ENCODE results near the gene FNDC3B.

DNA sequence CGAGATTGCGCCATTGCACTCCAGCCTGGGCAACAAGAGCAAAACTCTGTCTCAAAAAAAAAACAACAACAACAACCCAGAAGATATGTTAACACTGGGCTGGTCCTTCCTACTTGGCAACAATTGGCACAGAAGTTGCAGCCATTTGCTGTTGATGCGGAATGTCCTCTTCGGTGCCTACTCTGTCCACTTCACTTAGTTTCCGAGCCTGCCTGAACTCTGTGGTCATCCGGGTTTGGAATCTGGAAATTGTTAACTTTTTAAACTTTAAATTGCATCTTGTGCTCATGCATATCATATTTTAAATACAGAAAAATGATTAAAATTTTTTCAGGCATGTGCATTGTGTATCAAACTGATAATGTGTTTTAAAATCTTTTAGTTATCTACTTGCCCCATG, 81.5 kb downstream of the FNDC3B start:
- TF ChIP-seq, protein P1, sequence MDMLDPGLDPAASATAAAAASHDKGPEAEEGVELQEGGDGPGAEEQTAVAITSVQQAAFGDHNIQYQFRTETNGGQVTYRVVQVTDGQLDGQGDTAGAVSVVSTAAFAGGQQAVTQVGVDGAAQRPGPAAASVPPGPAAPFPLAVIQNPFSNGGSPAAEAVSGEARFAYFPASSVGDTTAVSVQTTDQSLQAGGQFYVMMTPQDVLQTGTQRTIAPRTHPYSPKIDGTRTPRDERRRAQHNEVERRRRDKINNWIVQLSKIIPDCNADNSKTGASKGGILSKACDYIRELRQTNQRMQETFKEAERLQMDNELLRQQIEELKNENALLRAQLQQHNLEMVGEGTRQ (IDR thresholded peaks at IDR 0.05), result no peak
- TF ChIP-seq JUN (IDR thresholded peaks at IDR 0.05), result no peak
- TF ChIP-seq, protein P2, sequence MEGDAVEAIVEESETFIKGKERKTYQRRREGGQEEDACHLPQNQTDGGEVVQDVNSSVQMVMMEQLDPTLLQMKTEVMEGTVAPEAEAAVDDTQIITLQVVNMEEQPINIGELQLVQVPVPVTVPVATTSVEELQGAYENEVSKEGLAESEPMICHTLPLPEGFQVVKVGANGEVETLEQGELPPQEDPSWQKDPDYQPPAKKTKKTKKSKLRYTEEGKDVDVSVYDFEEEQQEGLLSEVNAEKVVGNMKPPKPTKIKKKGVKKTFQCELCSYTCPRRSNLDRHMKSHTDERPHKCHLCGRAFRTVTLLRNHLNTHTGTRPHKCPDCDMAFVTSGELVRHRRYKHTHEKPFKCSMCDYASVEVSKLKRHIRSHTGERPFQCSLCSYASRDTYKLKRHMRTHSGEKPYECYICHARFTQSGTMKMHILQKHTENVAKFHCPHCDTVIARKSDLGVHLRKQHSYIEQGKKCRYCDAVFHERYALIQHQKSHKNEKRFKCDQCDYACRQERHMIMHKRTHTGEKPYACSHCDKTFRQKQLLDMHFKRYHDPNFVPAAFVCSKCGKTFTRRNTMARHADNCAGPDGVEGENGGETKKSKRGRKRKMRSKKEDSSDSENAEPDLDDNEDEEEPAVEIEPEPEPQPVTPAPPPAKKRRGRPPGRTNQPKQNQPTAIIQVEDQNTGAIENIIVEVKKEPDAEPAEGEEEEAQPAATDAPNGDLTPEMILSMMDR (IDR thresholded peaks at IDR 0.05), result no peak
- TF ChIP-seq RFX5 (IDR thresholded peaks at IDR 0.05), result no peak
- TF ChIP-seq, protein P3, sequence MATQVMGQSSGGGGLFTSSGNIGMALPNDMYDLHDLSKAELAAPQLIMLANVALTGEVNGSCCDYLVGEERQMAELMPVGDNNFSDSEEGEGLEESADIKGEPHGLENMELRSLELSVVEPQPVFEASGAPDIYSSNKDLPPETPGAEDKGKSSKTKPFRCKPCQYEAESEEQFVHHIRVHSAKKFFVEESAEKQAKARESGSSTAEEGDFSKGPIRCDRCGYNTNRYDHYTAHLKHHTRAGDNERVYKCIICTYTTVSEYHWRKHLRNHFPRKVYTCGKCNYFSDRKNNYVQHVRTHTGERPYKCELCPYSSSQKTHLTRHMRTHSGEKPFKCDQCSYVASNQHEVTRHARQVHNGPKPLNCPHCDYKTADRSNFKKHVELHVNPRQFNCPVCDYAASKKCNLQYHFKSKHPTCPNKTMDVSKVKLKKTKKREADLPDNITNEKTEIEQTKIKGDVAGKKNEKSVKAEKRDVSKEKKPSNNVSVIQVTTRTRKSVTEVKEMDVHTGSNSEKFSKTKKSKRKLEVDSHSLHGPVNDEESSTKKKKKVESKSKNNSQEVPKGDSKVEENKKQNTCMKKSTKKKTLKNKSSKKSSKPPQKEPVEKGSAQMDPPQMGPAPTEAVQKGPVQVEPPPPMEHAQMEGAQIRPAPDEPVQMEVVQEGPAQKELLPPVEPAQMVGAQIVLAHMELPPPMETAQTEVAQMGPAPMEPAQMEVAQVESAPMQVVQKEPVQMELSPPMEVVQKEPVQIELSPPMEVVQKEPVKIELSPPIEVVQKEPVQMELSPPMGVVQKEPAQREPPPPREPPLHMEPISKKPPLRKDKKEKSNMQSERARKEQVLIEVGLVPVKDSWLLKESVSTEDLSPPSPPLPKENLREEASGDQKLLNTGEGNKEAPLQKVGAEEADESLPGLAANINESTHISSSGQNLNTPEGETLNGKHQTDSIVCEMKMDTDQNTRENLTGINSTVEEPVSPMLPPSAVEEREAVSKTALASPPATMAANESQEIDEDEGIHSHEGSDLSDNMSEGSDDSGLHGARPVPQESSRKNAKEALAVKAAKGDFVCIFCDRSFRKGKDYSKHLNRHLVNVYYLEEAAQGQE (IDR thresholded peaks at IDR 0.05), result no peak
- TF ChIP-seq, protein P4, sequence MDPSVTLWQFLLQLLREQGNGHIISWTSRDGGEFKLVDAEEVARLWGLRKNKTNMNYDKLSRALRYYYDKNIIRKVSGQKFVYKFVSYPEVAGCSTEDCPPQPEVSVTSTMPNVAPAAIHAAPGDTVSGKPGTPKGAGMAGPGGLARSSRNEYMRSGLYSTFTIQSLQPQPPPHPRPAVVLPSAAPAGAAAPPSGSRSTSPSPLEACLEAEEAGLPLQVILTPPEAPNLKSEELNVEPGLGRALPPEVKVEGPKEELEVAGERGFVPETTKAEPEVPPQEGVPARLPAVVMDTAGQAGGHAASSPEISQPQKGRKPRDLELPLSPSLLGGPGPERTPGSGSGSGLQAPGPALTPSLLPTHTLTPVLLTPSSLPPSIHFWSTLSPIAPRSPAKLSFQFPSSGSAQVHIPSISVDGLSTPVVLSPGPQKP (IDR thresholded peaks at IDR 0.05; ENCODE audit: low read depth, low read length), result no peak
- no peak for TF ChIP-seq POLR2AphosphoS2 (conservative IDR thresholded peaks at IDR 0.05; ENCODE audit: low read length)
- TF ChIP-seq CHD2 (IDR thresholded peaks at IDR 0.05; ENCODE audit: low read length, partially characterized antibody), result no peak
- TF ChIP-seq, protein P5, sequence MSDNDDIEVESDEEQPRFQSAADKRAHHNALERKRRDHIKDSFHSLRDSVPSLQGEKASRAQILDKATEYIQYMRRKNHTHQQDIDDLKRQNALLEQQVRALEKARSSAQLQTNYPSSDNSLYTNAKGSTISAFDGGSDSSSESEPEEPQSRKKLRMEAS (IDR thresholded peaks at IDR 0.05), result no peak
- TF ChIP-seq JUNB (IDR thresholded peaks at IDR 0.05), result no peak

Data from A549 (cell line).